ENCODE data around the gene TNIK. TPM values are rescaled to one million over a fixed set of nuclear protein-coding genes. Genes with fewer than 3 reads are reported as not detected.
"Not testable (repeated sequence)": the region's sequence is repeated elsewhere in the genome, so short reads cannot be mapped to it uniquely, and the experiment has no call there.

The TNIK gene
- total RNA-seq, 1 donor from 2014 or later, result 5.7 TPM

GRCh38 chr3:171445620-171446204 lies 14.5 kb downstream of the TNIK start:
- DNase-seq, result no peak

GRCh38 chr3:171444001-171444690 lies 16.1 kb downstream of the TNIK start:
- no peak for DNase-seq

DNA sequence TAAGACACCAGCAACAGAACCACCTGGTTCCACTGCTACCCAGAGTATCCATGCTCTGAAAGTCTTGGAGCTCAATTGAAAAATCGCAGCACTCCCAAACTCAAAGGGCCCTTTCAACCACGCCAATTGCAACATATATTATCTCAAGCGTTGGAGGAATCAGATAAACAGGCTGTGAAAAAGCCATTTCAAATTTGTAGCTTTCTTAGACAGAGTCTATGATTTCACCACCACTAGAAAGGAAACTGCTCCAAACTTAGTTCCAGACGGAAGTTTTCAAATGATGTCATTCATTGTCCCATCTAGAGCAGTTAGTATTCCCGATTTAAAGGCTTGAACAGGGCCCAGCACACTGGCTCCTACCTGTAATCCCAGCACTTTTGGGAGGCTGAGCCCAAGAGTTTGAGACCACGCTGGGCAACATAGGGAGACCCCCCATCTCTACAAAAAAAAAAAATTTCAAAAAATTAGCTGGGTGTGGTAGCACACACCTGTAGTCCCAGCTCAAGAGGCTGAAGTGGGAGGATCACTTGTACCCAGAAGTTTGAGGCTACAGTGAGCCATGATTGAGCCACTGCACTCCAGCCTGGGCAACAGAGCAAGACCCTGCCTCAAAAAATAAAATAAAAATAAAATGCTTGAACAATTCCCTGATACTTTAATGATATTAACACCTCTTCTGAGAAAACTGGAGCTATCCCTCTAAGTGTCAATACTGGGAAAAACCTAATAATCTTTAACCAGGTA lies 16.8 kb downstream of the TNIK start:
- no peak for DNase-seq

- DNase-seq, result no peak
These were observed 18.0 kb downstream of the TNIK start for GRCh38 chr3:171442184-171442583.

DNA sequence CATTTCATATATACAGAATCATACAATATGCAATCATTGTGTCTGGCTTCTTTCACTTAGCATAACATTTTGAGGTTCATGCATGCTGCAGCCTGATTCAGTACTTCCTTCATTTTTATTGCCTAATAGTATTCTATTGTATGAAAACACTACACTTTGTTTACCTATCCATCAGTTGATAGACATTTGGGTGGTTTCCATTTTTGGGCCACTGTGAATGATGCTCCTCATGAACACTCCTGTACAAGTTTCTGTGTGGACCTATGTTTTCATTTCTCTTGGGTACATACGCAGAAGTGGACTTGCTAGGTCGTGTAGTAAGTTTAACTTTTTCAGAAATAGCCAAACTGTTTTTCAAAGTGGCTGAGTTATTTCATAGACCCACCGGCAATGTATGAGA lies 18.8 kb downstream of the TNIK start:
- no peak for DNase-seq

DNA sequence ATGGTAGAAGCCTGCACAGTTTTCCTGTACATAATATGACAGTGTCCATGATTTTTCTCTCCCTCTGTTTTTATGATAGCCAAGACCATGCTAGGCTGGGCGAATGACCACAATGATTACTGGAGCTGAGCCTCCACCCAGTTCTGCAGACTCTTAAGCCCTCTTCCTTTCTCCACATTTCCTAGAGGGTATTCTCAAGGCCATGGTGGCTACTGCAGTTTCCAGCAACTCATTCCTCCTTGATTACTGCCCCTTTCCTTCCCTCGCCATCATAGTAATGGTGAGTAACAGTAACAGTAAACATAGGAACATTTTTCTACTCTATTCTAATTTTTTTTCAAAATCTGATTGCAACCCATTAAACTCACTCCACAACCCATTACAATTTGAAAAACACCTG lies 20.2 kb downstream of the TNIK start:
- no peak for DNase-seq

DNA sequence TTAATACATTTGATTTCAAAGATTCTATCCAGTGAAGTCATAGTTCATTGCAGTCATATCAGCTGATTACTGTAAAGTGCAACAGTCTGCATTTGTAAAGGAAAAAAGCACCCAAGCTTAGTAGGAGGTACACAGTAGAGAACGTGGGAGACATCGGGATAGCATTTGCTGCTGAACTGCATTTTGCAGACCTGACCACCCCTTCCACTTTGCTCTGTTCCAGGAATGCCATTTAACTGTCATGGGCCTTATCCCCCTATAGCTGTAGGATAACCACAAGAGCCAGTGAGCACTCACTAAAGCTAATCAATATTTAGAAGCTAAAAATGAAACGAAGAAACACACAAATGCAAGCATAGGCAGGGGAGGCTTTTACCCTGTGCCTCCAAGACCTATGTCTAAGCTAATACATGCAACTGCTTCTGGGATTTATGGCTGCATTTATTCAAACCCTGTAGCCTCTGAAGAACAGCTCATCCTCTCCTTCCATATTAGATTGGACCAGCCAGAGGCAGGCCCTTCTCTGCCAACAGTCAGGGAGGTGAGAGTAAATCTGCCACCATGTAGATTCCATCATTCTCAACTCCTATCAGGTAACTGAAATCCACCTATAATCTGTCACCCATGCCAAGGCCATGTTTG lies 23.0 kb downstream of the TNIK start:
- no peak for DNase-seq

GRCh38 chr3:171436380-171436779 lies 23.8 kb downstream of the TNIK start:
- no peak for DNase-seq

- DNase-seq, result no peak
These were observed 24.4 kb downstream of the TNIK start for GRCh38 chr3:171435757-171436156.

DNA sequence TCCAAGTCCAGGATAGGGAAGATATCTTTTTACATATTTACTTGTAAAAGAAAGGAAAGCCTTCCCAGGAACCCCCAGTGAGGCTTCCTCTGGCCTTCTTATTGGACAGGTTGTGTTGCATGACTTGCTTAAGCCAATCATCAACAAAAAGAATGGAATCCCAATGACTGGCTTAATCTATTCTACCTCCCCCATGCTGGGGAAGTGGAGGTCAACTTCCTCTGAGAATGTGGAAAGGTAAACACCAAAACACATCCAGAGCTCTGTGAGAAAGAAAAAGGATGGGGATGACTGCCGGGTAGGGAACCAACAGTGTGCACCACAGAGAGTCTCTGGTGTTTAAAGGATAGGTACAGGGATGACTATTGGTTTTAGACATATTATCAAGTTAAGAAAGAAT lies 25.1 kb downstream of the TNIK start:
- DNase-seq, result no peak

GRCh38 chr3:171432548-171432947 lies 27.7 kb downstream of the TNIK start:
- no peak for DNase-seq

GRCh38 chr3:171431550-171431949 lies 28.7 kb downstream of the TNIK start:
- DNase-seq, result no peak

- DNase-seq, result no peak
These were observed 29.7 kb downstream of the TNIK start for GRCh38 chr3:171430530-171430929.

GRCh38 chr3:171429635-171430034 lies 30.6 kb downstream of the TNIK start:
- DNase-seq, result no peak

DNA sequence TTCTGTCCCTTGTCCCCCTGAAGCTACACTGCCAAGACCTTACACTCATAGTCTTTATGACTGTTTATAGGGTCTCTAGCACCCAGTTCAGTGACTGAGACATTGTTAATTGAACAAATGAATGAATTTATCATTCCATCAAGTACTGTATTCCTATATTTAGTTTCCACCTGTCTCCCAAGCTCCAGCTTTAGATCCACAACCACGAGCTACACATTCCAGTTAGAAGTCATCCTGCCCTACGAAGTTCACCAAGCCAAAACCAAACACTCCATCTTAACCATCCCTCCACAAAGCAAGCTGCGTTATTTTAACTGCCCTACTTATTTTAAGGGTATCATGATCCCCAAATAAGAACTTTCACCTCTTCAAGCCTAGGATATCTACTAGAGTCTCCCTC lies 31.3 kb downstream of the TNIK start:
- DNase-seq, result no peak

DNA sequence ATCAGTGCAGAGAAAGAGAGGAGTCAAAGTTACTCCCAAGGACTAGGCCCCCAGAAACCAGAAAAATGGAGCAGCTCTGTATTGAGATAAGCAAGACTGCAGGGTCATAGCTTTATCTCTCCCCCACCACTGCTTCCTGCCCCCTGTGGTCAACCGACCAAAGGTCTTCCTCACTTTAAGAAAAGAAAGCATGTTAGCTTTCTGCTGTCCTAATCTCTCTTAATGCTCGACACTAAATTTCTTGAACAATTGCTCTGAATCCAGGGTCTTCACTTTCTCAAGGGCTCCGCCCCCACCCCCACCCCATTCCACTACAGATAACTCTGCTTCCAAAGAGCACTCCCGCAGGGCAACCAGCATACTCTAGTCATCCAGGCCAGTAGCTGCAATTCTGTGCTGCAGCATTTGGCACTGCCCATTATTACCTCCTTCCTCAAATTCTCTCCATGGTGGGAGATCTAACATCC lies 31.9 kb downstream of the TNIK start:
- no peak for DNase-seq

- DNase-seq, result no peak
These were observed 32.4 kb downstream of the TNIK start for GRCh38 chr3:171427771-171428320.

DNA sequence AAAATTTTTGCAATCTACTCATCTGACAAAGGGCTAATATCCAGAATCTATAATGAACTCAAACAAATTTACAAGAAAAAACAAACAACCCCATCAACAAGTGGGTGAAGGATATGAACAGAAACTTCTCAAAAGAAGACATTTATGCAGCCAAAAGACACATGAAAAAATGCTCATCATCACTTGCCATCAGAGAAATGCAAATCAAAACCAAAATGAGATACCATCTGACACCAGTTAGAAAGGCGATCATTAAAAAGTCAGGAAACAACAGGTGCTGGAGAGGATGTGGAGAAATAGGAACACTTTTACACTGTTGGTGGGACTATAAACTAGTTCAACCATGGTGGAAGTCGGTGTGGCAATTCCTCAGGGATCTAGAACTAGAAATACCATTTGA lies 36.1 kb downstream of the TNIK start:
- not testable (repeated sequence) for DNase-seq

DNA sequence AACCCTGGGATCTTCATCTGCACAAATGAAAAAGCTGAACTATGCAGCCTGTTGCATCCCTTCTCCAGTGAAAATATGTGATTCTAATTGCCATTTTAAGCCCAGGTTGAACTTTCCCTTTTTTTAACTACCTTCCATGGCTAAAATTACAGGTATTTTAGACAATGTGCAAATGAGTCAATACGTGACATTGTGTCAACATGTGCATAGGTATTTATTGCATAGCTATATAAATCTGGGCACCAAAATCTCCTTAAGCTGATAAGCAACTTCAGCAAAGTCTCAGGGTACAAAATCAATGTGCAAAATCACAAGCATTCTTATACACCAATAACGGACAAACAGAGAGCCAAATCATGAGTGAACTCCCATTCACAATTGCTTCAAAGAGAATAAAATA lies 37.4 kb downstream of the TNIK start:
- DNase-seq, result not testable (repeated sequence)

GRCh38 chr3:171420667-171421066 lies 39.5 kb downstream of the TNIK start:
- no peak for DNase-seq

DNA sequence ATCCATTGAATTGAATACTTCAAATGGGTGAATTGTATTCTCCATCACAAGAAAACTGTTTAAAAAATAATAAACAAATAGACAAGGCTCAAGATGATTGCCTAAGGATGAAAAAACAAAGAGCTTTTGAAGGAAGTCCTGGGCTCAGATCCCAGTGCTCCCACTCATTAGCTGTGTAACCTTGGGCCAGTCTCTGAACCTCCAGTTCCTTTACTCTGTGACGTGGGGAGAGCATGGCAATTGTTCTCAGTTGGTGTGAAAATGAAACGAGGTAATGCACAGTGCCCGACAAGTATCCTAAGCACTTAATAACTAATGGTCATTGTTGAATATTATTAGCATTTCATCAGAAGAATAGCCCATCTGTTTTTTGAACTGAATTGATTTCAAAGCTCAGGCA lies 40.7 kb downstream of the TNIK start:
- DNase-seq, result no peak

GRCh38 chr3:171417813-171418212 lies 42.4 kb downstream of the TNIK start:
- DNase-seq, result no peak

GRCh38 chr3:171417137-171417536 lies 43.1 kb downstream of the TNIK start:
- DNase-seq, result no peak
